SU-DHL-6 (cell line): ENCODE data around the gene ANP32B.

Source experiments
- CTCF ChIP-seq: fragments of 200-600 bp; sonication (generic); IDR thresholded peaks from one replicate; pipeline ENCODE4 v1.5.1; 2017; ENCODE audit warnings: antibody characterized with exemption, mild to moderate bottlenecking, low read length, moderate library complexity; ENCODE audit not compliant: insufficient read depth, poor library complexity, severe bottlenecking
- EZH2phosphoT487 ChIP-seq: fragments of 200-600 bp; sonication (generic), shearing (Covaris generic); conservative IDR thresholded peaks from 2 replicates; pipeline ENCODE4 v1.6.1; 2018; ENCODE audit warnings: mild to moderate bottlenecking, antibody characterized with exemption, low read length, moderate library complexity, mixed read lengths

DNA sequence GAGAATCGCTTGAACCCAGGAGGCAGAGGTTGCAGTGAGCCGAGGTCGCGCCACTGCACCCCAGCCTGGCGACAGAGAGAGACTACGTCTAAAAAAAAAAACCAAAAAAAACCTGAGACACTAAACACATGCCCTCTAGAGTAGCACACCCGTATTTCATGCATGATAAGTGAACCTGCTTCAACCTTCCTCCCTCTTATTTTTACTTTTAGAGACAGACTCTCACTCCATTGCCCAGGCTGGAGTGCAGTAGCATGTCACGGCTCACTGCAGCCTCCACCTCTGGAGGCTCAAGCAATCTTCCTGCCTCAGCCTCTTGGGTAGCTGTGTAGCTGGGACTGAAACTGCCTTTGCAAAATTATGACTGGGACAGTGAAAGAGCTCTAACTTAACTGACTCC, 55.8 kb downstream of the ANP32B start:
- TF ChIP-seq CTCF (no peak), EZH2phosphoT487 (no peak)
